Gastrocnemius medialis (tissue), 4 donors: ENCODE measurements around the gene ARHGAP32.

Source experiments
- POLR2A ChIP-seq, 2 donors: fragments of 450-650 bp; IDR thresholded peaks; one replicate each; pipeline ENCODE4 v1.6.1; 2017; ENCODE audit warnings: antibody characterized with exemption in 2 of 2, mild to moderate bottlenecking in 2 of 2, moderate library complexity in 2 of 2
- TF ChIP-seq, protein P1 (sequence below), 5 experiments: fragments of 450-650 bp in 3 of 5; fragments of 200-600 bp in 2 of 5; sonication (generic) in 2 of 5; IDR thresholded peaks in 4 of 5; conservative IDR thresholded peaks in 1 of 5; 1 replicate in 4 of 5; 2 replicates in 1 of 5; pipeline ENCODE4 v1.5.1; 2016 to 2019; ENCODE audit warnings: antibody characterized with exemption in 5 of 5, mild to moderate bottlenecking in 3 of 5, moderate library complexity in 3 of 5

DNA sequence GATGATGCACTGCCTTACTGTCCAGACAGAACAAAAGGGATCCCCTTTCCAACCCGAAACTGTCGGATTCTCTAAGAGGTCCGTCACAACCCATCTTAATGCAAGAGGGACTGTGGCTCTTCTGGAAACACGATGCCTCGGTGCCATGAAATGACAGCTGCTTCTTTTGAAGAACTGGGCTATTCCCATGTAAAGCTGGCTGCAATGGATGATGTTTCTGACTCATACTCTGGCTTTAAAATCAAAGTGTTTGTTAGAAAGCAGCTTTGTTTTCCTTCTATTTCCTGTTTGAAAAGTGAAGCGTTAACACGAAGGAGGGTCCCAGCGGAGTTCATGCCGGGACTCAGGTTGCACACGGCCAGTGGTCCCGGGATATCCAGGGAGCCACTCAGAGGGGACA, 252.5 kb downstream of the ARHGAP32 start:
- TF ChIP-seq, protein P1, sequence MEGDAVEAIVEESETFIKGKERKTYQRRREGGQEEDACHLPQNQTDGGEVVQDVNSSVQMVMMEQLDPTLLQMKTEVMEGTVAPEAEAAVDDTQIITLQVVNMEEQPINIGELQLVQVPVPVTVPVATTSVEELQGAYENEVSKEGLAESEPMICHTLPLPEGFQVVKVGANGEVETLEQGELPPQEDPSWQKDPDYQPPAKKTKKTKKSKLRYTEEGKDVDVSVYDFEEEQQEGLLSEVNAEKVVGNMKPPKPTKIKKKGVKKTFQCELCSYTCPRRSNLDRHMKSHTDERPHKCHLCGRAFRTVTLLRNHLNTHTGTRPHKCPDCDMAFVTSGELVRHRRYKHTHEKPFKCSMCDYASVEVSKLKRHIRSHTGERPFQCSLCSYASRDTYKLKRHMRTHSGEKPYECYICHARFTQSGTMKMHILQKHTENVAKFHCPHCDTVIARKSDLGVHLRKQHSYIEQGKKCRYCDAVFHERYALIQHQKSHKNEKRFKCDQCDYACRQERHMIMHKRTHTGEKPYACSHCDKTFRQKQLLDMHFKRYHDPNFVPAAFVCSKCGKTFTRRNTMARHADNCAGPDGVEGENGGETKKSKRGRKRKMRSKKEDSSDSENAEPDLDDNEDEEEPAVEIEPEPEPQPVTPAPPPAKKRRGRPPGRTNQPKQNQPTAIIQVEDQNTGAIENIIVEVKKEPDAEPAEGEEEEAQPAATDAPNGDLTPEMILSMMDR (IDR thresholded peaks at IDR 0.05 in 4 of 5, conservative IDR thresholded peaks at IDR 0.05 in 1 of 5), result no peak
- TF ChIP-seq POLR2A (IDR thresholded peaks at IDR 0.05), result no peak
